Testis (tissue), 2 donors: ENCODE results near the gene SCN11A.

Experiments
- CTCF ChIP-seq, 3 experiments: fragments of 450-650 bp in 2 of 3; fragments of 200-600 bp in 1 of 3; sonication (generic) in 1 of 3; IDR thresholded peaks; one replicate each; pipeline ENCODE4 v1.5.1; 2016 to 2019; ENCODE audit warnings: antibody characterized with exemption in 3 of 3, mild to moderate bottlenecking in 2 of 3, moderate library complexity in 1 of 3
- POLR2A ChIP-seq: fragments of 450-650 bp; IDR thresholded peaks from one replicate; pipeline ENCODE4 v1.6.1; 2017; ENCODE audit warnings: antibody characterized with exemption, mild to moderate bottlenecking, moderate library complexity

- TF ChIP-seq CTCF (IDR thresholded peaks at IDR 0.05) (no peak), POLR2A (no peak)
Measured at GRCh38 chr3:39052583-39052982, 839 bp upstream of the SCN11A start.
